ENCODE measurements around the gene CD27. TPM values are rescaled to one million over a fixed set of nuclear protein-coding genes. Genes with fewer than 3 reads are reported as not detected.
A peak's percentile ranks its signal among the peaks of the same experiment; 100 is the strongest.

The CD27 gene
- total RNA-seq, 1 experiment from 2014 or later = not detected

DNA sequence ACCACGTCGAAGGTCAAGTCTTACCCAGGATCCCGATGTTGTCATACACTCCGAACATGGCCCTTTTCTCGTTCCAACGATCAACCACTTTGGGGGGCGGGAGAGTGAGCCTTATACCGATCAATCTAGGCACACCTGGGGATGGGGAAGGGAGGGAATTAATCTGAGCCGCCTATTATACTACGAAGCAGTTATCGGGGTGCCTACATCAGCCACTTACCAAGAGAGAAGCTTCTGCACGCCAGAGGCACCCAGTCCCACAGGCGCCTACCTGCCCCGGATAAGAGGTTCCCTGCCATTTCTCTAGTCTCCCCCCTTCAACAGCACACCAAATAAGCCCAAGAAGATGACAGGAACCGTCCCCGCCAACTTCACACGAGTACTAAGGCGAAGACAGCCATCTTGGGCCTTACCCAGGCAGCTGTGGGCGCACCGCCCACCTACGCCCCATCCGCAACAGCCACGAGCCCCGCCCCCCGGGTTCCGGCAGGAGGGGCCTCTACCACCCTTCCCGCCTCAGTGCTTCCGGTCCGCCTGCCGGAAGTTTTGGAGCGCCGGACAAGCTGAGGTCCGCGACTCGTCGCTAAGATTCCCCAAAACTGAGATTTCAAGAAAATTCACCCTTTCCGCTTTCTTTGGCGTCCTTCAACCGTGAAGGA lies 48.2 kb downstream of the CD27 start, which contains the start of gene MRPL51:
Gene MRPL51, minus strand, starts transcription at position 425 of the 659 bp plus-strand sequence. Its CDS starts 126 bp downstream, at position 299.
- H3K4me1 Mint-ChIP-seq (ENCODE audit: insufficient read depth, unreplicated experiment) = peaks cover 21% of the 10 kb centered on the region
- DNase-seq (ENCODE audit: unreplicated experiment) = peak; percentile 96
- TSS peak; percentile 95 for BruUV-seq (replicated peaks)
- H3K27me3 Mint-ChIP-seq (ENCODE audit: insufficient read depth, unreplicated experiment) = no peaks in the 10 kb centered on the region
- TF ChIP-seq, protein P1, sequence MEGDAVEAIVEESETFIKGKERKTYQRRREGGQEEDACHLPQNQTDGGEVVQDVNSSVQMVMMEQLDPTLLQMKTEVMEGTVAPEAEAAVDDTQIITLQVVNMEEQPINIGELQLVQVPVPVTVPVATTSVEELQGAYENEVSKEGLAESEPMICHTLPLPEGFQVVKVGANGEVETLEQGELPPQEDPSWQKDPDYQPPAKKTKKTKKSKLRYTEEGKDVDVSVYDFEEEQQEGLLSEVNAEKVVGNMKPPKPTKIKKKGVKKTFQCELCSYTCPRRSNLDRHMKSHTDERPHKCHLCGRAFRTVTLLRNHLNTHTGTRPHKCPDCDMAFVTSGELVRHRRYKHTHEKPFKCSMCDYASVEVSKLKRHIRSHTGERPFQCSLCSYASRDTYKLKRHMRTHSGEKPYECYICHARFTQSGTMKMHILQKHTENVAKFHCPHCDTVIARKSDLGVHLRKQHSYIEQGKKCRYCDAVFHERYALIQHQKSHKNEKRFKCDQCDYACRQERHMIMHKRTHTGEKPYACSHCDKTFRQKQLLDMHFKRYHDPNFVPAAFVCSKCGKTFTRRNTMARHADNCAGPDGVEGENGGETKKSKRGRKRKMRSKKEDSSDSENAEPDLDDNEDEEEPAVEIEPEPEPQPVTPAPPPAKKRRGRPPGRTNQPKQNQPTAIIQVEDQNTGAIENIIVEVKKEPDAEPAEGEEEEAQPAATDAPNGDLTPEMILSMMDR (IDR thresholded peaks at IDR 0.05; ENCODE audit: unreplicated experiment) = no peak
- POLR2A ChIA-PET = interaction anchor here (0.5 to 3.0 kb wide), 32 partner anchors 9 to 395 kb away, joined by 3 to 74 read pairs (median 4); partner anchors contain the start of genes GAPDH, NOP2, SCNN1A and SPSB2
- H3K27ac Mint-ChIP-seq (ENCODE audit: low read depth, unreplicated experiment) = peak within 1 kb of the TSS; percentile 98
- H3K36me3 Mint-ChIP-seq (ENCODE audit: insufficient read depth, unreplicated experiment) = peaks cover 26% of the 10 kb centered on the region
- CTCF ChIA-PET = interaction anchor here (0.9 to 1.8 kb wide), 4 partner anchors 28 to 45 kb away, joined by 3 to 10 read pairs (median 6); no protein-coding TSS in a partner anchor
- intact Hi-C loops (cut with micrococcal nuclease) = loop anchor here (2.0 kb wide), 2 partner anchors 42 to 70 kb away; partner anchors contain the start of gene GAPDH
- no peaks in the 10 kb centered on the region for H3K9me3 Mint-ChIP-seq (ENCODE audit: unreplicated experiment)
- H3K4me3 Mint-ChIP-seq (ENCODE audit: unreplicated experiment) = peak within 1 kb of the TSS; percentile 95

DNA sequence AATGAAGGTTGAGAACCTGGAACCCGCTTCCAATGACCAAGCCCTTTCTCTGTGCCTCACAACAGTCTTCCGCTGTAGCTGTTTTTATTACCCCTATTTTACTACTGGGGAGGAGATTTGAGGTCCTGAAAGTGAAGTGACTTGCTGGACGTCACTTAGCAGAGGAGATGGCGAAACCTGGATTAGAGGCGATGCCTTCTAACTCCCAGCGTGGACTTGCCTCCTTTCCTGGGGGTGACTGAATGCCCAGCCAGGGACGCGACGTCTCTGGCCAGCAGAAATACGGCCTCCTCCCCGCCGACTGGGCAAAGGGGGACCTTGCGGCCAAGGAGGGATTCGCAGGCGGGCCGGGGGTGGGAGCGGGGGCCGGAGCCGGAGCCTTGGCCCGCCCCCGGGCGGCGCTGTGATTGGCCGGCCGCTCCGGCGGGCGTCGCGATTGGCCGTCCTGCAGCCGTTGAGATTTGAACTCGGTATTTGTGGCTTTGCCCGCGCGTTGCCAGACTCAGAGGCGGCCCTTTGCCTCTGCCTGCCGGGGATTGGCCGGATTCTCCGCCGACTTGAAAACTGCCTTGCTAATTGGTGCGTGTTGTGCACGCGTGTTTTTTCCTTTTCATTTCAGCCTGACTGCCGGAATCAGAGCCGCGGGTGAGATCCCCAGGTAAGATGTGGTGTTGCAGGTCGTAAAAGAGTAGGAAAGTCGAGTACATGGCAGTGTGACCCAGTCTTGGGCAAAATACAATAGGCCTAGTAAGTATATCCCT lies 48.9 kb downstream of the CD27 start, which contains the start of gene NCAPD2:
Gene NCAPD2, plus strand, starts transcription at position 606 of the 761 bp plus-strand sequence. CDS start 997 bp downstream, outside the sequence.
- H3K36me3 Mint-ChIP-seq (ENCODE audit: insufficient read depth, unreplicated experiment) = peaks cover 26% of the 10 kb centered on the region
- CTCF ChIA-PET = interaction anchor here (0.9 to 1.8 kb wide), 4 partner anchors 28 to 70 kb away, joined by 3 to 10 read pairs (median 6); no protein-coding TSS in a partner anchor

DNA sequence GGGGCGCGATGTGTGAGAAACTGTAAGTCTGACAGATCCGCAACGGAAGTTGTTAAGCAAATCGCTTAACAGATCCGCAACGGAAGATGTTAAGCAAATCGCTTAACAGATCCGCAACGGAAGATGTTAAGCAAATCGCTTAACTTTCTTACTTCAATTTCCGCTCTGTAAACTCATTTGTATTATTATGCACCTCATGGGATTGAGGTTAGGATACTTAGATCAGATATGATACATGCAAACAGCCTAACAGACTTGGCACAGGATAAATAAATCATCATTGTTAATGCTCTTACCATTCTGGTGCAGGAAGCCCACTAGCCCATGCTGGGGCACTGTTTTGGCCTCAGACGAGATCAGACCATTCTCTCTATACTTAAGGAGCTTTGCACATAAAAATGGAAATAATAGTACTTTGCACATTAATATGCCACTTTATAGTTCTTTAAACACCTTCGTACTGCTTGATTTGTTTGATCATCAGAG lies 49.5 kb downstream of the CD27 start:
- Mint-ChIP-seq H3K4me3 (ENCODE audit: unreplicated experiment) (peak overlapping the region; percentile 95), H3K4me1 (ENCODE audit: insufficient read depth, unreplicated experiment) (peaks cover 21% of the 10 kb centered on the region), H3K36me3 (ENCODE audit: insufficient read depth, unreplicated experiment) (peaks cover 26% of the 10 kb centered on the region), H3K27me3 (ENCODE audit: insufficient read depth, unreplicated experiment) (no peaks in the 10 kb centered on the region), H3K27ac (ENCODE audit: low read depth, unreplicated experiment) (peak overlapping the region; percentile 98), H3K9me3 (ENCODE audit: unreplicated experiment) (no peaks in the 10 kb centered on the region)
- DNase-seq (ENCODE audit: unreplicated experiment) = no peak
- BruUV-seq (replicated peaks) = TSS peak; percentile 72
- intact Hi-C loops (cut with micrococcal nuclease) = no loop called here
- TF ChIP-seq, protein P1 (IDR thresholded peaks at IDR 0.05; ENCODE audit: unreplicated experiment) = no peak
- ChIA-PET CTCF (interaction anchor here (0.7 to 2.0 kb wide), 8 partner anchors 20 to 72 kb away, joined by 3 to 6 read pairs (median 3); no protein-coding TSS in a partner anchor), POLR2A (interaction anchor here (0.6 to 1.8 kb wide), 10 partner anchors 11 to 111 kb away, joined by 3 to 9 read pairs (median 4); partner anchors contain the start of genes GAPDH, LTBR and VAMP1)

More for the DNA sequence above, 48.9 kb downstream of the CD27 start, which contains the start of gene NCAPD2:
- intact Hi-C loops (cut with micrococcal nuclease) = loop anchor here (2.0 kb wide), 2 partner anchors 41 to 71 kb away; partner anchors contain the start of gene GAPDH
- POLR2A ChIA-PET = interaction anchor here (0.6 to 3.0 kb wide), 33 partner anchors 8 to 379 kb away, joined by 3 to 74 read pairs (median 5); partner anchors contain the start of genes GAPDH, NOP2, SCNN1A and SPSB2
- peaks cover 21% of the 10 kb centered on the region for H3K4me1 Mint-ChIP-seq (ENCODE audit: insufficient read depth, unreplicated experiment)
- H3K27me3 Mint-ChIP-seq (ENCODE audit: insufficient read depth, unreplicated experiment) = no peaks in the 10 kb centered on the region
- peak within 1 kb of the TSS; percentile 95 for H3K4me3 Mint-ChIP-seq (ENCODE audit: unreplicated experiment)
- peak within 1 kb of the TSS; percentile 98 for H3K27ac Mint-ChIP-seq (ENCODE audit: low read depth, unreplicated experiment)
- DNase-seq (ENCODE audit: unreplicated experiment) = peak; percentile 96
- H3K9me3 Mint-ChIP-seq (ENCODE audit: unreplicated experiment) = no peaks in the 10 kb centered on the region
- no TSS peak for BruUV-seq (replicated peaks)
- TF ChIP-seq, protein P1 (IDR thresholded peaks at IDR 0.05; ENCODE audit: unreplicated experiment) = no peak

All from MCF 10A (cell line).